K562 (cell line): Measurements from ENCODE around the gene OR10A3. TPM values are rescaled to one million over a fixed set of nuclear protein-coding genes. Genes with fewer than 3 reads are reported as not detected.

Source experiments
- ATAC-seq: fragments of 200-7000 bp; cut with Tn5 transposase; 3 replicates; pipeline ENCODE4 v1.9.1; 2020; ENCODE audit warnings: moderate library complexity
- BruUV-seq: library from RNA; stranded (reverse); fragments of 400-500 nt; replicated peaks from 2 replicates; lab custom pipeline; 2021; lab: Mats Ljungman, UMichigan
- CTCF ChIA-PET: fragments of 300-600 bp; formaldehyde crosslinking; extraction: SDS; loops from one replicate; lab custom pipeline; 2021; ENCODE audit warnings: low intra/inter-chr PET ratio; lab: Yijun Ruan, JAX
- POLR2A ChIA-PET: fragments of 300-600, 350-650 bp; sonication (Branson Sonifier 250); formaldehyde crosslinking; extraction: SDS; loops from one replicate; lab custom pipeline; 2021; ENCODE audit warnings: antibody characterized with exemption, inconsistent platforms; lab: Yijun Ruan, JAX
- DNase-seq, 4 experiments: peaks; one replicate each; pipeline versions ENCODE4 v3.0.0 to v3.0.0-alpha.2; 2011 to 2018; ENCODE audit warnings: low spot score in 3 of 4, mixed read lengths in 3 of 4; ENCODE audit errors: extremely low read depth in 1 of 4
- FAIRE-seq: peaks from 2 replicates; lab custom pipeline; 2011; peaks lifted over from hg19 to GRCh38; lab: Jason Lieb, UNC
- H2AFZ ChIP-seq: 2 replicates; pipeline ENCODE4 v1.6.0; 2011; ENCODE audit warnings: low read depth, low read length, control low read depth, inconsistent platforms
- H3K27ac ChIP-seq: fragments of 200-600 bp; 3 replicates; pipeline ENCODE4 v1.8.0; 2011; ENCODE audit warnings: low read depth, mild to moderate bottlenecking, control low read depth, inconsistent platforms, low read length, moderate library complexity, mixed read lengths; ENCODE audit errors: extremely low read depth
- H3K27me3 ChIP-seq, 2 experiments: fragments of 300-600 bp in 1 of 2; 2 replicates in 1 of 2; 3 replicates in 1 of 2; pipeline versions ENCODE4 v1.6.0 to v1.8.0; 2011; ENCODE audit warnings: inconsistent platforms in 2 of 2, low read length in 2 of 2, mild to moderate bottlenecking in 1 of 2, mixed read lengths in 1 of 2, moderate library complexity in 1 of 2; ENCODE audit not compliant: control insufficient read depth in 2 of 2, insufficient read depth in 2 of 2
- H3K36me3 ChIP-seq: fragments of 300-600 bp; 3 replicates; pipeline ENCODE4 v1.8.0; 2011; ENCODE audit warnings: mild to moderate bottlenecking, low read length, inconsistent platforms; ENCODE audit not compliant: control insufficient read depth, insufficient read depth
- H3K4me1 ChIP-seq, 2 experiments: fragments of 200-600 bp in 1 of 2; replicated peaks in 1 of 2; 2 replicates in 1 of 2; 3 replicates in 1 of 2; pipeline versions ENCODE4 v1.5.1 to v1.8.0; 2011; ENCODE audit warnings: inconsistent platforms in 2 of 2, low read length in 2 of 2, mild to moderate bottlenecking in 1 of 2, mixed read lengths in 1 of 2, moderate library complexity in 1 of 2; ENCODE audit not compliant: control insufficient read depth in 2 of 2, insufficient read depth in 2 of 2
- H3K4me2 ChIP-seq: 2 replicates; pipeline ENCODE4 v1.6.1; 2011; ENCODE audit warnings: low read length, control low read depth, inconsistent platforms, mixed read lengths; ENCODE audit not compliant: insufficient read depth
- H3K4me3 ChIP-seq: fragments of 200-600 bp; sonication (generic), shearing (Covaris generic); 2 replicates; pipeline ENCODE4 v1.5.1; 2016; ENCODE audit warnings: control low read depth, inconsistent platforms
- H3K79me2 ChIP-seq: fragments of 200-600 bp; 3 replicates; pipeline ENCODE4 v1.8.0; 2011; ENCODE audit warnings: low read length, inconsistent platforms; ENCODE audit not compliant: control insufficient read depth, insufficient read depth
- H3K9ac ChIP-seq, 2 experiments: 2 replicates each; pipeline versions ENCODE4 v1.6.0 to v1.6.1; 2011; ENCODE audit warnings: low read depth in 2 of 2, low read length in 2 of 2, control low read depth in 1 of 2, inconsistent platforms in 1 of 2, mild to moderate bottlenecking in 1 of 2, mixed read lengths in 1 of 2; ENCODE audit not compliant: insufficient read depth in 1 of 2
- H3K9me1 ChIP-seq: one replicate; pipeline ENCODE4 v1.6.0; 2011; ENCODE audit warnings: inconsistent platforms, mild to moderate bottlenecking, low read length, moderate library complexity; ENCODE audit not compliant: control insufficient read depth, insufficient read depth
- H3K9me3 ChIP-seq: replicated peaks from 2 replicates; pipeline ENCODE4 v1.5.1; 2011; ENCODE audit warnings: low read depth, low read length, inconsistent platforms; ENCODE audit not compliant: control insufficient read depth, insufficient read depth
- H4K20me1 ChIP-seq: replicated peaks from 2 replicates; pipeline ENCODE4 v1.6.1; 2011; ENCODE audit warnings: low read length, inconsistent platforms, mixed read lengths; ENCODE audit not compliant: control insufficient read depth, insufficient read depth
- ATF2 ChIP-seq: sonication (generic); formaldehyde crosslinking; IDR thresholded peaks from 2 replicates; pipeline ENCODE4 v1.8.1; 2022; ENCODE audit warnings: missing genetic modification reagents
- CHD2 ChIP-seq: IDR thresholded peaks from 2 replicates; pipeline ENCODE4 v1.6.1; 2011; ENCODE audit warnings: low read depth, low read length
- GABPA ChIP-seq: fragments of 200-800 bp; sonication (Bioruptor generic); conservative IDR thresholded peaks from 2 replicates; pipeline ENCODE4 v1.6.1; 2016; ENCODE audit warnings: low read depth, missing genetic modification characterization, missing compliant biosample characterization
- SIX5 ChIP-seq, 2 experiments: IDR thresholded peaks; 2 replicates each; pipeline ENCODE4 v1.6.1; 2011; ENCODE audit warnings: low read length in 2 of 2, borderline replicate concordance in 1 of 2, low read depth in 1 of 2, mild to moderate bottlenecking in 1 of 2, moderate library complexity in 1 of 2; ENCODE audit not compliant: insufficient read depth in 1 of 2
- SMAD1 ChIP-seq: fragments of 150-350 bp; IDR thresholded peaks from 2 replicates; pipeline ENCODE4 v1.6.1; 2014; ENCODE audit warnings: low read length, low read depth; ENCODE audit not compliant: partially characterized antibody
- STAT5A ChIP-seq: IDR thresholded peaks from 2 replicates; pipeline ENCODE4 v1.6.1; 2012; ENCODE audit warnings: low read length, inconsistent platforms, borderline replicate concordance
- TAF15 ChIP-seq: fragments of 200-400 bp; formaldehyde crosslinking; IDR thresholded peaks from 2 replicates; pipeline ENCODE4 v1.6.1; 2017; ENCODE audit warnings: mild to moderate bottlenecking, low read depth, low read length, moderate library complexity
- TFAM ChIP-seq: fragments of 250-450 bp; sonication (Bioruptor Pico); conservative IDR thresholded peaks from 2 replicates; pipeline ENCODE4 v1.5.0; 2021; ENCODE audit warnings: mild to moderate bottlenecking, moderate library complexity
- ZNF707 ChIP-seq: fragments of 250-450 bp; sonication (Bioruptor Pico); conservative IDR thresholded peaks from 2 replicates; pipeline ENCODE4 v1.8.0; 2022; ENCODE audit warnings: inconsistent platforms, mild to moderate bottlenecking, moderate library complexity
- ZNF740 ChIP-seq, 3 experiments: fragments of 200-800 bp in 1 of 3; sonication (Bioruptor generic) in 1 of 3; sonication (generic) in 1 of 3; formaldehyde crosslinking in 1 of 3; IDR thresholded peaks; 2 replicates each; pipeline versions ENCODE4 v1.6.1 to v1.8.0; 2016 to 2022; ENCODE audit warnings: mild to moderate bottlenecking in 2 of 3, missing compliant biosample characterization in 2 of 3, missing genetic modification characterization in 2 of 3, missing genetic modification reagents in 1 of 3
- WGBS: fragments of 100-300 bp; shearing (Covaris generic); methylation state at CpG from one replicate; pipeline ENCODE4 v1.1.6; 2016; ENCODE audit warnings: low coverage, mixed read lengths; ENCODE audit not compliant: insufficient coverage; ENCODE audit errors: missing lambda C conversion rate; 5-methylcytosine and 5-hydroxymethylcytosine counted together
- in situ Hi-C: fragments of 300-500 bp; cut with MboI; formaldehyde crosslinking; loops from 4 replicates; pipeline ENCODE4 v1.15.0; 2018; ENCODE audit warnings: inconsistent platforms, mixed read lengths
- intact Hi-C: fragments of 100-400 bp; cut with micrococcal nuclease; formaldehyde crosslinking; loops from 2 replicates; pipeline ENCODE4 v1.14.2; 2022
- polyA plus RNA-seq, 8 experiments: library from polyadenylated mRNA; depleted of rRNA in 4 of 8; stranded (reverse) in 5 of 8; unstranded in 3 of 8; fragments of >200 nt; fragmentation: Nextera tagmentation in 2 of 8; fragmentation: Illumina TruSeq in 1 of 8; extraction: Ambion mirVana in 2 of 8; extraction: Trizol in 1 of 8; gene quantifications; 2 replicates each; pipeline versions ENCODE4 v1.2.1 to v1.2.3, GENCODE V29; 2011 to 2014; ENCODE audit warnings: inconsistent platforms in 1 of 8, missing spikeins in 1 of 8
- total RNA-seq, 7 experiments: library from RNA; depleted of rRNA in 6 of 7; stranded (reverse); fragments of >200 nt in 6 of 7; fragmentation: Illumina TruSeq in 2 of 7; extraction: Trizol in 2 of 7; gene quantifications; 2 replicates each; pipeline versions ENCODE4 v1.2.1 to v1.2.3, GENCODE V29; 2011 to 2021; ENCODE audit warnings: low replicate concordance in 1 of 7

The OR10A3 gene
- total and polyA plus RNA-seq, 9 of the 15 experiments (the other 6 are each of a cell fraction or from before 2014, with no cell fraction given) = not detected

DNA sequence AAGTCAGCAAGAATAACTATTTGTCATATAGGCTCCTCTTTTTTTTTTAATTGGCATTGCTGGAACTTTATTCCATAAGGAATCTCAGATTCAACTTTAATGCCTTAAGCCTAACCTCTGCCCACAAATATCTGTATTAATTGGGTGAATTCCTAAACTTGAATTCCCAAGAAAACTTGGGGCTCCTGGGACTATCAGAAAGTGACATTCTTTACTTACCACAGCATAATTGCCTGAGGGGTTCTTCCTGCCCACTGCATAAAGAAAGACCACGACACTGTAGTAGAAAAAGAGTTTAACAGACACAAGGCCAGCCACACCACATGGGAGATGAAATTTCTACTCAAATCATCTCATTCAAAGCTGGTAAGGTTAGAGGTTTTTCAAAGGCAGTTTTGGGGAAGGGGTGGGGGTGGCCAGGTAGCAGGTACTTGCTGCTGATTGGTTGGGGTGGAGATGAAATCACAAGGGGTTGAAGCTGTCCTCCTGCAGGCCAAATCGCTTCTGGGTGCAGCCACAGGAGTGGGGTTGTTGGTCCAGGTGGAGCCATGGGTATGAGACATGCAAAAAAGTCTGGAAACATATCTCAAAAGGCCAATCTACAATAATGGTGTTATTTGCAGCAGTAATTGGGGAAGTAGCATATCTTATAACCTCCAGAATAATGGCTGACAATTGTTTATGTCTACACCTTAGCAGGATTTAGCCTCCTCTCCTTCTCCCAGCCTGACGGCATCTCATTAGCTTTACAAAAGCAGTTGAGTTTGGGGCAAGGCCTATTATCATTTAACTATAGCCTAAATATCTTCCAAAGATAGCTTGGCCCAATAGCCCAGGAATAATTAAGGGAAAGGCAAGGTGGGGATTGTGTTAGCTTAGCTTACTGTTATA, 28.5 kb upstream of the OR10A3 start:
- in situ Hi-C loops = no loop called here
- TF ChIP-seq ZNF707 (CRISPR knock-in tag) (no peak), GABPA (tag) (no peak), TFAM (CRISPR knock-in tag) (no peak), ATF2 (CRISPR knock-in tag) (no peak), ZNF740 (CRISPR knock-in tag; IDR thresholded peaks at IDR 0.05) (no peak), ZNF740 (tag; IDR thresholded peaks at IDR 0.05) (no peak), STAT5A (no peak), SIX5 (IDR thresholded peaks at IDR 0.05; ENCODE audit: borderline replicate concordance in 1 of 2, insufficient read depth in 1 of 2, low read depth in 1 of 2, low read length in 2 of 2) (no peak), CHD2 (no peak), TAF15 (no peak), SMAD1 (no peak)

More for the DNA sequence above, 28.5 kb upstream of the OR10A3 start:
- Histone ChIP-seq H4K20me1 (no peaks in the 10 kb centered on the region), H3K27ac (no peak overlapping the region), H3K79me2 (no peaks in the 10 kb centered on the region), H3K9ac (no peak overlapping the region), H3K4me2 (no peak overlapping the region), H3K27me3 (no peaks in the 10 kb centered on the region), H3K9me3 (no peaks in the 10 kb centered on the region), H3K36me3 (no peaks in the 10 kb centered on the region), H2AFZ (no peak overlapping the region), H3K4me1 (no peaks in the 10 kb centered on the region), H3K9me1 (no peaks in the 10 kb centered on the region), H3K4me3 (no peak overlapping the region)
- FAIRE-seq (no peak), ATAC-seq (no peak), DNase-seq (no peak)
- intact Hi-C loops = no loop called here
- WGBS = 0% methylated on average over 3 of the region's 3 CpGs
- ChIA-PET CTCF (no interaction called here), POLR2A (no interaction called here)
- no TSS peak for BruUV-seq
